LNCAP (cell line): Measurements from ENCODE around the gene SULT1A1.

Source experiments
- CTCF ChIP-seq: fragments of 450-650 bp; IDR thresholded peaks from 2 replicates; pipeline ENCODE4 v1.5.1; 2017; ENCODE audit warnings: mild to moderate bottlenecking

The SULT1A1 gene

GRCh38 chr16:28596840-28597691 lies 12.8 kb downstream of the SULT1A1 start, which contains the start of gene SULT1A2:
Gene SULT1A2, minus strand, starts transcription at chr16:28597050. Its CDS starts 1,120 bp downstream, at chr16:28595930.
- TF ChIP-seq CTCF = no peak

GRCh38 chr16:28596115-28596630 lies 13.7 kb downstream of the SULT1A1 start:
- no peak for TF ChIP-seq CTCF

- no peak for TF ChIP-seq CTCF
Measured at GRCh38 chr16:28592979-28593553, 16.8 kb downstream of the SULT1A1 start.

DNA sequence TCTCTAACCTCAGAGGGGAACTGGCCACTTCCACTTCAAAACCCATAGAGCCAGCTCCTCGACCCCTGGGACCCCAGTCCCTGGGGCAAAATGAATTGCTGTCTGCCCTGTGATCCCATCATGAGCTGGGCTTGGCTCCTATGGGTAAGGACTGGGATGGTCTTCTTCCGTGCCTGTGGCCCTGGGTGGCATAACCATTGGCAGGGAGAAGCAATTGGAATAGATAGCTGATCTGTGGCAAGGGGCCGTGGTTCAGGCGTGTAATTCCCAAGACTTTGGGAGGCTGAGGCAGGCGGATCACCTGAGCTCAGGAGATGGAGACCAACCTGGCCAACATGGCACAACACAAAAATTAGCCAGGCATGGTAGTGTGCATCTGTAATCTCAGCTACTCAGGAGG lies 17.3 kb downstream of the SULT1A1 start:
- TF ChIP-seq CTCF = no peak

- no peak for TF ChIP-seq CTCF
Measured at GRCh38 chr16:28591355-28591754, 18.5 kb downstream of the SULT1A1 start.

GRCh38 chr16:28590384-28591340 lies 19.2 kb downstream of the SULT1A1 start:
- no peak for TF ChIP-seq CTCF

DNA sequence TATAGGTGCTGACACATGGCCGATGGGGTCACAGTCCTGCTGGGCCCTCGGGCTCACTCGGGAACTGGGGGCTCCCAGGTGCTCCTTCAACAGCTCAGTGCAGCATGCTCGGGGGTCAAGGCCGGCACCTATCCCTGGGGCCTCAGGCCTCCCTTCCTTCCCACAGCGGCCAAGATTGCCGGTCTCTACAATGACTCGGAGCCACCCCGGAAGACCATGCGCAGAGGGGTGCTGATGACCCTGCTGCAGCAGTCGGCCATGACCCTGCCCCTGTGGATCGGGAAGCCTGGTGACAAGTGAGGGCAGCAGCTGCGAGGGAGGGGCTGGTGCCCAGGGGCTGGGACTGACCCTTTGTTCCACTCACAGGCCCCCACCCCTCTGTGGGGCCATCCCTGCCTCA lies 19.9 kb downstream of the SULT1A1 start:
- TF ChIP-seq CTCF = no peak
